Lower leg skin (tissue), 3 donors: ENCODE measurements around the gene THOP1.

Experiments
- POLR2A ChIP-seq, 2 donors: fragments of 450-650 bp; IDR thresholded peaks; one replicate each; pipeline ENCODE4 v1.6.1; 2016 to 2017; ENCODE audit warnings: antibody characterized with exemption in 2 of 2, mild to moderate bottlenecking in 1 of 2, moderate library complexity in 1 of 2
- TF ChIP-seq, protein P1 (sequence below), 3 donors: fragments of 450-650 bp; IDR thresholded peaks; one replicate each; pipeline ENCODE4 v1.5.1; 2016; ENCODE audit warnings: antibody characterized with exemption in 3 of 3, mild to moderate bottlenecking in 3 of 3, moderate library complexity in 2 of 3

DNA sequence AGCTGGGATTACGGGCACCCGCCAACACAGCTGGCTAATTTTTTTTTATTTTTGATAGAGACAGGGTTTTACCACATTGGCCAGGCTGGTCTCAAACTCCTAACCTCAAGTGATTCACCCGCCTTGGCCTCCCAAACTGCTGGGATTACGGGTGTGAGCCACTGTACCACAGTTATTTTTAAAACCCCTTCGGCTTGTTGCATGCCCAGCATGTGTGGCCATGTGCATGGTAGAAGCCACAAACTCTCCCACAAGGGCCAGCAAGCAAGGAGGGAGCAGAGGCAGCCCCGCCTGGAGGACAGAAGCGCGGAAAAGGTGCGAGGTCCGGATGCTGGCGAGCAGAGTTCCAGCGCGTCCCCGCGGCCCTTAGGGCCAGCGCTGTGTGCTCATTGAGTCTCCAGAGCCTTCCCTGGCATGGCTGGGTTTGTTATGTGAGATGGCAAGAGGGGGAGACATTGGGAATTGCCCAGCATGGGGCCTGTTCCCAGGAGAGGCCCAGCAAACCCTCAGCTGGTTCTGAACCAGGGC lies 12.9 kb downstream of the THOP1 start:
- TF ChIP-seq, protein P1, sequence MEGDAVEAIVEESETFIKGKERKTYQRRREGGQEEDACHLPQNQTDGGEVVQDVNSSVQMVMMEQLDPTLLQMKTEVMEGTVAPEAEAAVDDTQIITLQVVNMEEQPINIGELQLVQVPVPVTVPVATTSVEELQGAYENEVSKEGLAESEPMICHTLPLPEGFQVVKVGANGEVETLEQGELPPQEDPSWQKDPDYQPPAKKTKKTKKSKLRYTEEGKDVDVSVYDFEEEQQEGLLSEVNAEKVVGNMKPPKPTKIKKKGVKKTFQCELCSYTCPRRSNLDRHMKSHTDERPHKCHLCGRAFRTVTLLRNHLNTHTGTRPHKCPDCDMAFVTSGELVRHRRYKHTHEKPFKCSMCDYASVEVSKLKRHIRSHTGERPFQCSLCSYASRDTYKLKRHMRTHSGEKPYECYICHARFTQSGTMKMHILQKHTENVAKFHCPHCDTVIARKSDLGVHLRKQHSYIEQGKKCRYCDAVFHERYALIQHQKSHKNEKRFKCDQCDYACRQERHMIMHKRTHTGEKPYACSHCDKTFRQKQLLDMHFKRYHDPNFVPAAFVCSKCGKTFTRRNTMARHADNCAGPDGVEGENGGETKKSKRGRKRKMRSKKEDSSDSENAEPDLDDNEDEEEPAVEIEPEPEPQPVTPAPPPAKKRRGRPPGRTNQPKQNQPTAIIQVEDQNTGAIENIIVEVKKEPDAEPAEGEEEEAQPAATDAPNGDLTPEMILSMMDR (IDR thresholded peaks at IDR 0.05) = no peak
- no peak for TF ChIP-seq POLR2A (IDR thresholded peaks at IDR 0.05)
